ENCODE data around the gene HTR3C. TPM values are rescaled to one million over a fixed set of nuclear protein-coding genes. Genes with fewer than 3 reads are reported as not detected.

HTR3C gene
- polyA plus RNA-seq, 1 of the 3 experiments (the other 2 are of a cell fraction): not detected

GRCh38 chr3:184042617-184043016 lies 10.2 kb upstream of the HTR3C start:
- no peaks in the 10 kb centered on the region for H3K9me3 ChIP-seq
- H4K20me1 ChIP-seq (ENCODE audit: insufficient read depth): no peaks in the 10 kb centered on the region
- no peaks in the 10 kb centered on the region for H3K27me3 ChIP-seq (ENCODE audit: insufficient read depth)
- no peak overlapping the region for H3K9ac ChIP-seq
- H3K4me2 ChIP-seq: no peak overlapping the region
- no peaks in the 10 kb centered on the region for H3F3A ChIP-seq (replicated peaks; ENCODE audit: insufficient read depth)
- CTCF ChIA-PET: interaction anchor here (0.7 to 1.6 kb wide), 4 partner anchors 25 to 207 kb away, joined by 3 to 4 read pairs (median 3); partner anchors contain the start of genes ABCC5 and EEF1AKMT4
- peaks cover 0 to 2% of the 10 kb centered on the region in 2 experiments; a peak in 2 of 4 replicates for H3K4me1 ChIP-seq (ENCODE audit: control insufficient read depth in 1 of 2, insufficient read depth in 2 of 2, low read depth in 1 of 2, low read length in 1 of 2)
- DNase-seq: no peak
- 58% methylated on average over 1 of the region's 1 CpG for WGBS (ENCODE audit: low lambda C conversion rate)
- 0 out of 4 replicates have a peak, but pooled peaks of 1 of the 2 experiments have one; percentile 44 for TF ChIP-seq EP300 (IDR thresholded peaks at IDR 0.05; ENCODE audit: borderline replicate concordance in 1 of 2, low read depth in 1 of 2, low read length in 1 of 2)
- TF ChIP-seq CTCF (IDR thresholded peaks at IDR 0.05): no peak
- TF ChIP-seq GATA2 (CRISPR knock-in tag; IDR thresholded peaks at IDR 0.05): peak; percentile 54
- H3K27ac ChIP-seq (ENCODE audit: low read depth in 2 of 2, low read length in 1 of 2): no peak overlapping the region
- H3K9me2 ChIP-seq: no peaks in the 10 kb centered on the region
- no peaks in the 10 kb centered on the region for H3K36me3 ChIP-seq (replicated peaks in 1 of 2; ENCODE audit: control insufficient read depth in 1 of 2, insufficient read depth in 2 of 2, low read length in 1 of 2)
- no peak overlapping the region for H3K4me3 ChIP-seq (ENCODE audit: low read depth in 2 of 2, low read length in 1 of 2)
- no peak overlapping the region for H2AFZ ChIP-seq (ENCODE audit: low read depth)
- POLR2A ChIA-PET: no interaction called here
- no peaks in the 10 kb centered on the region for H3K79me2 ChIP-seq (ENCODE audit: insufficient read depth)

GRCh38 chr3:184045995-184046394 lies 6.9 kb upstream of the HTR3C start:
- Histone ChIP-seq H3K9me2 (no peaks in the 10 kb centered on the region), H3F3A (replicated peaks; ENCODE audit: insufficient read depth) (no peaks in the 10 kb centered on the region), H3K4me2 (no peak overlapping the region), H3K36me3 (replicated peaks in 1 of 2; ENCODE audit: control insufficient read depth in 1 of 2, insufficient read depth in 2 of 2, low read length in 1 of 2) (no peaks in the 10 kb centered on the region), H3K27me3 (ENCODE audit: insufficient read depth) (no peaks in the 10 kb centered on the region; the same call in 1 of the 2 replicates), H3K79me2 (ENCODE audit: insufficient read depth) (no peaks in the 10 kb centered on the region), H3K4me1 (ENCODE audit: control insufficient read depth in 1 of 2, insufficient read depth in 2 of 2, low read depth in 1 of 2, low read length in 1 of 2) (peaks cover 0 to 2% of the 10 kb centered on the region in 2 experiments; a peak in 1 of 4 replicates), H2AFZ (ENCODE audit: low read depth) (no peak overlapping the region), H3K9ac (no peak overlapping the region), H3K9me3 (no peaks in the 10 kb centered on the region), H3K4me3 (ENCODE audit: low read depth in 2 of 2, low read length in 1 of 2) (no peak overlapping the region), H3K27ac (ENCODE audit: low read depth in 2 of 2, low read length in 1 of 2) (no peak overlapping the region), H4K20me1 (ENCODE audit: insufficient read depth) (no peaks in the 10 kb centered on the region)
- WGBS (ENCODE audit: low lambda C conversion rate): 96% methylated on average over 5 of the region's 5 CpGs
- ChIA-PET POLR2A (no interaction called here), CTCF (interaction anchor here (1.0 kb wide), 1 partner anchor 9 kb away, joined by 3 read pairs; no protein-coding TSS in a partner anchor)
- DNase-seq: no peak
- no peak for TF ChIP-seq GATA2 (CRISPR knock-in tag; IDR thresholded peaks at IDR 0.05)
- no peak for TF ChIP-seq EP300 (IDR thresholded peaks at IDR 0.05; ENCODE audit: borderline replicate concordance in 1 of 2, low read depth in 1 of 2, low read length in 1 of 2)

GRCh38 chr3:184050217-184050847 lies 2.5 kb upstream of the HTR3C start:
- 84% methylated on average over 7 of the region's 7 CpGs for WGBS (ENCODE audit: low lambda C conversion rate)
- Histone ChIP-seq H3K9me2 (no peaks in the 10 kb centered on the region), H3K4me1 (ENCODE audit: control insufficient read depth in 1 of 2, insufficient read depth in 2 of 2, low read depth in 1 of 2, low read length in 1 of 2) (no peaks in the 10 kb centered on the region), H4K20me1 (ENCODE audit: insufficient read depth) (no peaks in the 10 kb centered on the region), H2AFZ (ENCODE audit: low read depth) (no peak overlapping the region), H3K9ac (no peak overlapping the region), H3K9me3 (no peaks in the 10 kb centered on the region), H3K79me2 (ENCODE audit: insufficient read depth) (no peaks in the 10 kb centered on the region), H3F3A (replicated peaks; ENCODE audit: insufficient read depth) (no peaks in the 10 kb centered on the region), H3K4me2 (no peak overlapping the region), H3K36me3 (replicated peaks in 1 of 2; ENCODE audit: control insufficient read depth in 1 of 2, insufficient read depth in 2 of 2, low read length in 1 of 2) (no peaks in the 10 kb centered on the region), H3K4me3 (ENCODE audit: low read depth in 2 of 2, low read length in 1 of 2) (no peak overlapping the region), H3K27ac (ENCODE audit: low read depth in 2 of 2, low read length in 1 of 2) (no peak overlapping the region), H3K27me3 (ENCODE audit: insufficient read depth) (no peaks in the 10 kb centered on the region; the same call in 1 of the 2 replicates)
- ChIA-PET POLR2A (no interaction called here), CTCF (interaction anchor here (1.0 kb wide), 1 partner anchor 209 kb away, joined by 3 read pairs; no protein-coding TSS in a partner anchor)
- TF ChIP-seq EZH2phosphoT487 (IDR thresholded peaks at IDR 0.05; ENCODE audit: borderline replicate concordance, low read depth): no peak
- DNase-seq: no peak
